C4-2B (cell line): ENCODE measurements around the gene ERGIC1.

Source experiments
- H3K27ac ChIP-seq: fragments of 450-650 bp; 2 replicates; pipeline ENCODE4 v1.5.1; 2017
- CTCF ChIP-seq: fragments of 450-650 bp; conservative IDR thresholded peaks from 2 replicates; pipeline ENCODE4 v1.5.1; 2017; ENCODE audit warnings: mild to moderate bottlenecking
- ZFX ChIP-seq: fragments of 450-650 bp; IDR thresholded peaks from 2 replicates; pipeline ENCODE4 v1.6.1; 2017

Gene ERGIC1

GRCh38 chr5:172909931-172910502 is 76.0 kb downstream of the ERGIC1 start:
- no peak for TF ChIP-seq ZFX
- no peak for TF ChIP-seq CTCF
- no peak overlapping the region for H3K27ac ChIP-seq

- no peak overlapping the region for H3K27ac ChIP-seq
- TF ChIP-seq ZFX (no peak), CTCF (no peak)
These were observed 77.0 kb downstream of the ERGIC1 start for GRCh38 chr5:172910828-172911627.

GRCh38 chr5:172911628-172911880 is 77.5 kb downstream of the ERGIC1 start:
- no peak overlapping the region for H3K27ac ChIP-seq
- TF ChIP-seq CTCF: no peak
- no peak for TF ChIP-seq ZFX

GRCh38 chr5:172911976-172912375 is 77.9 kb downstream of the ERGIC1 start:
- TF ChIP-seq CTCF (no peak), ZFX (no peak)
- no peak overlapping the region for H3K27ac ChIP-seq

- H3K27ac ChIP-seq: no peak overlapping the region
- TF ChIP-seq ZFX (no peak), CTCF (no peak)
These were observed 79.2 kb downstream of the ERGIC1 start for GRCh38 chr5:172913117-172913850.

GRCh38 chr5:172915514-172915913 is 81.5 kb downstream of the ERGIC1 start:
- TF ChIP-seq CTCF: no peak
- TF ChIP-seq ZFX: no peak
- no peak overlapping the region for H3K27ac ChIP-seq
